Psoas muscle (tissue), 8 donors: ENCODE measurements around the gene CAMTA1. TPM values are rescaled to one million over a fixed set of nuclear protein-coding genes. Genes with fewer than 3 reads are reported as not detected.

Source experiments
- ATAC-seq, 4 donors: fragments of 200-7000 bp; cut with Tn5 transposase; one replicate each; pipeline ENCODE4 v1.9.1; 2020; ENCODE audit warnings: moderate library complexity in 3 of 4, mild to moderate bottlenecking in 2 of 4
- DNase-seq, 2 donors: peaks; one replicate each; pipeline ENCODE4 v3.0.0-alpha.2; 2020
- H3K27ac ChIP-seq: fragments of 200-600 bp; one replicate; pipeline ENCODE4 v1.8.0; 2022
- H3K27me3 ChIP-seq, 3 donors: fragments of 200-600 bp in 1 of 3; one replicate each; pipeline versions ENCODE4 v1.6.1 to v1.8.0; 2013 to 2022; ENCODE audit warnings: low read length in 2 of 3, mild to moderate bottlenecking in 2 of 3, moderate library complexity in 1 of 3; ENCODE audit not compliant: insufficient read depth in 3 of 3
- H3K36me3 ChIP-seq, 2 donors: fragments of 200-600 bp in 1 of 2; one replicate each; pipeline versions ENCODE4 v1.6.1 to v1.8.0; 2013 to 2022; ENCODE audit warnings: low read depth in 1 of 2, mild to moderate bottlenecking in 1 of 2, moderate library complexity in 1 of 2; ENCODE audit not compliant: insufficient read depth in 1 of 2
- H3K4me1 ChIP-seq: fragments of 200-600 bp; one replicate; pipeline ENCODE4 v1.8.0; 2022
- H3K4me3 ChIP-seq: fragments of 200-600 bp; one replicate; pipeline ENCODE4 v1.8.0; 2022; ENCODE audit warnings: mild to moderate bottlenecking
- H3K9me3 ChIP-seq: fragments of 200-600 bp; one replicate; pipeline ENCODE4 v1.8.0; 2022
- CTCF ChIP-seq: fragments of 200-600 bp; IDR thresholded peaks from one replicate; pipeline ENCODE4 v1.8.0; 2022; ENCODE audit warnings: antibody characterized with exemption
- WGBS, 3 donors: extraction: QIAGEN DNeasy Blood & Tissue Kit; methylation state at CpG; one replicate each; pipeline versions ENCODE4 v1.1.6 to v1.1.7; 2013; 5-methylcytosine and 5-hydroxymethylcytosine counted together
- intact Hi-C, 2 donors: fragments of 100-400 bp; cut with DNase I; formaldehyde crosslinking; loops; one replicate each; pipeline versions ENCODE4 v1.11.0 to v1.14.2; 2022
- polyA plus RNA-seq, 3 donors: library from polyadenylated mRNA; stranded (reverse); fragments of 200-250 nt; gene quantifications; one replicate each; pipeline ENCODE4 v1.2.3, GENCODE V29; 2013
- total RNA-seq, 4 donors: library from RNA; stranded (reverse); fragmentation: NEBNext Ultra II Directional in 2 of 4; extraction: Animal tissue kit (Norgen Biotek cat#: 25700) in 2 of 4; gene quantifications; one replicate each; pipeline versions ENCODE4 v1.2.1 to v1.2.4, GENCODE V29; 2021 to 2023
- donor health status: healthy with polysubstance abuse.
- donor health status: DM: no; HTN: no; CAD: no; lungs with moderate emphysema.
- donor health status: Bipolar disorder and iron deficiency.
- donor health status: healthy.
- donor health status: DM: yes; HTN: yes; CAD: no.
- donor health status: DM: no; HTN: no; CAD: no.
- donor health status: DM: no; HTN: no; CAD: no.
- donor health status: DM: yes; HTN: yes; CAD: no.

The CAMTA1 gene
- total and polyA plus RNA-seq, 7 donors, result 64.6 to 206 (median 76.5) TPM

GRCh38 chr1:7558481-7558880 lies 773.2 kb downstream of the CAMTA1 start:
- Histone ChIP-seq H3K36me3 (no peaks in the 10 kb centered on the region), H3K27ac (no peak overlapping the region), H3K9me3 (no peaks in the 10 kb centered on the region), H3K4me3 (no peak overlapping the region), H3K4me1 (no peaks in the 10 kb centered on the region), H3K27me3 (peaks cover 0 to 3% (median 0%) of the 10 kb centered on the region in 3 donors)
- no peak for DNase-seq
- no peak for TF ChIP-seq CTCF
- intact Hi-C loops, result no loop called here
- WGBS, 3 donors, result 83 to 90% (median 84%) methylated on average over 10 of the region's 10 CpGs
- ATAC-seq, result no peak

- intact Hi-C loops, result no loop called here
- H3K4me3 ChIP-seq, result no peak overlapping the region
- H3K4me1 ChIP-seq, result no peaks in the 10 kb centered on the region
- H3K9me3 ChIP-seq, result no peaks in the 10 kb centered on the region
- DNase-seq (peak in 1 of 2 donors; percentile 30), ATAC-seq (no peak)
- no peaks in the 10 kb centered on the region for H3K36me3 ChIP-seq
- 66 to 76% (median 70%) methylated on average over 21 to 24 of the region's 24 CpGs for WGBS, 3 donors
- H3K27me3 ChIP-seq, result peaks cover 0 to 3% (median 0%) of the 10 kb centered on the region in 3 donors
- H3K27ac ChIP-seq, result no peak overlapping the region
- no peak for TF ChIP-seq CTCF
Measured at GRCh38 chr1:7558921-7559869, 773.9 kb downstream of the CAMTA1 start.

GRCh38 chr1:7560128-7560527 lies 774.9 kb downstream of the CAMTA1 start:
- DNase-seq, result peak in 1 of 2 donors; percentile 33
- no peak for TF ChIP-seq CTCF
- no peak for ATAC-seq
- H3K27ac ChIP-seq, result no peak overlapping the region
- intact Hi-C loops, result no loop called here
- H3K27me3 ChIP-seq, result no peaks in the 10 kb centered on the region
- no peaks in the 10 kb centered on the region for H3K36me3 ChIP-seq
- no peaks in the 10 kb centered on the region for H3K9me3 ChIP-seq
- no peak overlapping the region for H3K4me3 ChIP-seq
- no peaks in the 10 kb centered on the region for H3K4me1 ChIP-seq
- 91 to 98% (median 92%) methylated on average over 4 of the region's 4 CpGs for WGBS, 3 donors

GRCh38 chr1:7560601-7561181 lies 775.4 kb downstream of the CAMTA1 start:
- no peaks in the 10 kb centered on the region for H3K27me3 ChIP-seq
- H3K4me1 ChIP-seq, result no peaks in the 10 kb centered on the region
- no peak for ATAC-seq
- DNase-seq, result peak in 1 of 2 donors; percentile 43
- whole genome bisulfite sequencing, 3 donors, result 92 to 97% (median 93%) methylated on average over 15 of the region's 15 CpGs
- no peaks in the 10 kb centered on the region for H3K36me3 ChIP-seq
- no peak overlapping the region for H3K27ac ChIP-seq
- no peak overlapping the region for H3K4me3 ChIP-seq
- intact Hi-C loops, result no loop called here
- no peaks in the 10 kb centered on the region for H3K9me3 ChIP-seq
- no peak for TF ChIP-seq CTCF
